GM12878 (cell line): ENCODE data around the gene SCMH1. TPM values are rescaled to one million over a fixed set of nuclear protein-coding genes. Genes with fewer than 3 reads are reported as not detected.

ENCODE experiments used
- ATF3 ChIP-seq: IDR thresholded peaks from 2 replicates; pipeline ENCODE4 v1.6.1; 2011; ENCODE audit warnings: low read depth, mild to moderate bottlenecking, low read length, moderate library complexity, borderline replicate concordance; ENCODE audit errors: extremely low read depth
- ATF7 ChIP-seq: fragments of 450-650 bp; IDR thresholded peaks from 2 replicates; pipeline ENCODE4 v1.6.1; 2016; ENCODE audit warnings: low read depth, mild to moderate bottlenecking
- ETV6 ChIP-seq, 2 experiments: fragments of 450-650 bp in 1 of 2; IDR thresholded peaks in 1 of 2; conservative IDR thresholded peaks in 1 of 2; 2 replicates each; pipeline ENCODE4 v1.6.1; 2014; ENCODE audit warnings: antibody characterized with exemption in 1 of 2, borderline replicate concordance in 1 of 2, low read depth in 1 of 2, mild to moderate bottlenecking in 1 of 2, moderate library complexity in 1 of 2
- IKZF1 ChIP-seq: fragments of 450-650 bp; conservative IDR thresholded peaks from 2 replicates; pipeline ENCODE4 v1.6.1; 2017; ENCODE audit warnings: antibody characterized with exemption, mild to moderate bottlenecking
- JUND ChIP-seq: IDR thresholded peaks from 2 replicates; pipeline ENCODE4 v1.6.1; 2012; ENCODE audit warnings: low read depth, mild to moderate bottlenecking, low read length, improper control_type of control experiment, moderate library complexity
- NFYA ChIP-seq: IDR thresholded peaks from 2 replicates; pipeline ENCODE4 v1.6.1; 2011; ENCODE audit warnings: low read depth, mild to moderate bottlenecking, low read length, improper control_type of control experiment, borderline replicate concordance
- NKRF ChIP-seq: fragments of 450-650 bp; conservative IDR thresholded peaks from 2 replicates; pipeline ENCODE4 v1.6.1; 2017; ENCODE audit warnings: mild to moderate bottlenecking, moderate library complexity
- RELA ChIP-seq: fragments of 450-650 bp; IDR thresholded peaks from 2 replicates; pipeline ENCODE4 v1.8.0; 2014; ENCODE audit warnings: borderline replicate concordance; ENCODE audit not compliant: partially characterized antibody
- SPI1 ChIP-seq: IDR thresholded peaks from 2 replicates; pipeline ENCODE4 v1.6.1; 2011; ENCODE audit warnings: low read depth, mild to moderate bottlenecking, low read length, moderate library complexity, borderline replicate concordance; ENCODE audit not compliant: insufficient read depth
- USF1 ChIP-seq: IDR thresholded peaks from 2 replicates; pipeline ENCODE4 v1.6.1; 2011; ENCODE audit warnings: borderline replicate concordance, low read depth, mild to moderate bottlenecking, moderate library complexity, mixed read lengths, low read length; ENCODE audit not compliant: insufficient read depth; ENCODE audit errors: extremely low read length
- polyA plus RNA-seq, 11 experiments: library from polyadenylated mRNA; depleted of rRNA in 4 of 11; unstranded in 6 of 11; stranded (reverse) in 5 of 11; fragments of >200 nt; fragmentation: Nextera tagmentation in 4 of 11; fragmentation: Illumina TruSeq in 1 of 11; extraction: Ambion mirVana in 4 of 11; extraction: Trizol in 1 of 11; gene quantifications; 1 replicate in 1 of 11; 2 replicates in 10 of 11; pipeline versions ENCODE4 v1.2.1 to v1.2.3, GENCODE V29; 2011 to 2016; ENCODE audit warnings: inconsistent platforms in 2 of 11, missing spikeins in 2 of 11, low read depth in 1 of 11
- total RNA-seq, 4 experiments: library from RNA; depleted of rRNA in 3 of 4; stranded (reverse); fragments of >200 nt in 3 of 4; fragmentation: Illumina TruSeq in 1 of 4; extraction: Trizol in 1 of 4; gene quantifications; 2 replicates each; pipeline versions ENCODE4 v1.2.1 to v1.2.3, GENCODE V29; 2013 to 2021

SCMH1 gene
- total and polyA plus RNA-seq, 10 of the 15 experiments (the other 5 are each of a cell fraction or from before 2014, with no cell fraction given) = 7.5 to 44.1 (median 27.8) TPM

- no peak for TF ChIP-seq SPI1
- TF ChIP-seq USF1 = no peak
- TF ChIP-seq ATF7 = no peak
- TF ChIP-seq ETV6 (conservative IDR thresholded peaks at IDR 0.05 in 1 of 2, IDR thresholded peaks at IDR 0.05 in 1 of 2; ENCODE audit: borderline replicate concordance in 1 of 2, low read depth in 1 of 2) = no peak
- TF ChIP-seq IKZF1 = no peak
- TF ChIP-seq RELA = no peak
- TF ChIP-seq JUND = no peak
- TF ChIP-seq NFYA = no peak
- no peak for TF ChIP-seq NKRF
- TF ChIP-seq ATF3 = no peak
Measured at GRCh38 chr1:41015281-41015896, 226.7 kb downstream of the SCMH1 start (continued).
